8988T (cell line): ENCODE measurements around the gene HES6.
"Not testable (repeated sequence)": the region's sequence is repeated elsewhere in the genome, so short reads cannot be mapped to it uniquely, and the experiment has no call there.

Experiments
- DNase-seq: peaks from one replicate; pipeline ENCODE4 v3.0.0; 2011

HES6 gene

GRCh38 chr2:238239863-238240756 lies at the start of gene HES6:
HES6 (minus strand) TSS chr2:238240038; CDS start chr2:238239905, 133 bp downstream.
- DNase-seq = peak; percentile 97

- DNase-seq = no peak
These were observed 49.7 kb upstream of the HES6 start for GRCh38 chr2:238289574-238289973.

- peak; percentile 90 for DNase-seq
These were observed 49.1 kb upstream of the HES6 start for GRCh38 chr2:238288650-238289573.

GRCh38 chr2:238287737-238288649 lies 48.2 kb upstream of the HES6 start, which contains the start of gene PER2:
PER2 (minus strand) TSS chr2:238288610; CDS start chr2:238277936, 10,674 bp downstream.
- DNase-seq = peak; percentile 55

- no peak for DNase-seq
These were observed 47.3 kb upstream of the HES6 start for GRCh38 chr2:238286987-238287736.

- DNase-seq = no peak
These were observed 46.7 kb upstream of the HES6 start for GRCh38 chr2:238286551-238286950.

GRCh38 chr2:238286095-238286494 lies 46.3 kb upstream of the HES6 start:
- DNase-seq = no peak

- DNase-seq = no peak
These were observed 45.8 kb upstream of the HES6 start for GRCh38 chr2:238285653-238286082.

GRCh38 chr2:238284802-238285515 lies 45.1 kb upstream of the HES6 start:
- DNase-seq = no peak

- no peak for DNase-seq
These were observed 43.3 kb upstream of the HES6 start for GRCh38 chr2:238282861-238283738.

- no peak for DNase-seq
These were observed 42.1 kb upstream of the HES6 start for GRCh38 chr2:238281826-238282480.

GRCh38 chr2:238280083-238280825 lies 40.4 kb upstream of the HES6 start:
- DNase-seq = no peak

GRCh38 chr2:238279324-238279682 lies 39.5 kb upstream of the HES6 start:
- no peak for DNase-seq

- DNase-seq = no peak
These were observed 38.9 kb upstream of the HES6 start for GRCh38 chr2:238278626-238279323.

GRCh38 chr2:238277695-238278094 lies 37.9 kb upstream of the HES6 start:
- DNase-seq = peak; percentile 48

- no peak for DNase-seq
These were observed 34.5 kb upstream of the HES6 start for GRCh38 chr2:238274152-238274865.

GRCh38 chr2:238273433-238273832 lies 33.6 kb upstream of the HES6 start:
- not testable (repeated sequence) for DNase-seq
